Vagina (tissue), 2 donors: Measurements from ENCODE around the gene AMOTL2.

Experiments
- CTCF ChIP-seq, 3 experiments: fragments of 450-650 bp in 2 of 3; fragments of 200-600 bp in 1 of 3; sonication (generic) in 1 of 3; IDR thresholded peaks; one replicate each; pipeline ENCODE4 v1.5.1; 2017 to 2019; ENCODE audit warnings: antibody characterized with exemption in 3 of 3, mild to moderate bottlenecking in 2 of 3, moderate library complexity in 2 of 3
- POLR2A ChIP-seq, 2 donors: fragments of 450-650 bp; IDR thresholded peaks; one replicate each; pipeline ENCODE4 v1.6.1; 2017; ENCODE audit warnings: antibody characterized with exemption in 2 of 2, mild to moderate bottlenecking in 2 of 2, moderate library complexity in 2 of 2
- POLR2AphosphoS5 ChIP-seq, 2 donors: sonication (generic); formaldehyde crosslinking; IDR thresholded peaks; one replicate each; pipeline ENCODE4 v1.9.0; 2017; ENCODE audit warnings: antibody characterized with exemption in 2 of 2, mild to moderate bottlenecking in 2 of 2, low read depth in 1 of 2; ENCODE audit not compliant: insufficient read depth in 1 of 2

GRCh38 chr3:134332344-134332743 lies 41.9 kb downstream of the AMOTL2 start:
- no peak for TF ChIP-seq POLR2A (IDR thresholded peaks at IDR 0.05)
- TF ChIP-seq CTCF (IDR thresholded peaks at IDR 0.05), result no peak
- TF ChIP-seq POLR2AphosphoS5 (IDR thresholded peaks at IDR 0.05; ENCODE audit: insufficient read depth in 1 of 2, low read depth in 1 of 2), result no peak
